Body of pancreas (tissue), 4 donors: ENCODE data around the gene PSMA2. TPM values are rescaled to one million over a fixed set of nuclear protein-coding genes. Genes with fewer than 3 reads are reported as not detected.
A peak's percentile ranks its signal among the peaks of the same experiment; 100 is the strongest.

Experiments
- ATAC-seq: fragments of 150-250 bp; one replicate; pipeline ENCODE4 v1.9.1; 2016
- DNase-seq, 4 donors: peaks; one replicate each; pipeline ENCODE4 v3.0.0-alpha.2; 2019
- H3K27ac ChIP-seq, 4 donors: fragments of 200-600 bp; sonication (generic); 1 replicate in 3 of 4; 2 replicates in 1 of 4; pipeline versions ENCODE4 v1.5.1 to v1.6.1; 2016 to 2019; ENCODE audit warnings: mild to moderate bottlenecking in 1 of 4, mixed read lengths in 1 of 4, moderate library complexity in 1 of 4
- H3K27me3 ChIP-seq, 2 donors: fragments of 200-600 bp; sonication (generic); one replicate each; pipeline ENCODE4 v1.6.0; 2016; ENCODE audit warnings: mild to moderate bottlenecking in 1 of 2
- H3K36me3 ChIP-seq, 2 donors: fragments of 200-600 bp; sonication (generic); replicated peaks in 1 of 2; 2 replicates each; pipeline ENCODE4 v1.5.1; 2016; ENCODE audit warnings: low read depth in 2 of 2; ENCODE audit not compliant: insufficient read depth in 1 of 2
- H3K4me1 ChIP-seq: fragments of 200-600 bp; sonication (generic); one replicate; pipeline ENCODE4 v1.6.0; 2016
- H3K4me3 ChIP-seq, 2 donors: fragments of 200-600 bp; sonication (generic); 1 replicate in 1 of 2; 2 replicates in 1 of 2; pipeline ENCODE4 v1.5.1; 2016 to 2019
- H3K9me3 ChIP-seq, 3 donors: fragments of 200-600 bp; sonication (generic); 1 replicate in 2 of 3; 2 replicates in 1 of 3; pipeline ENCODE4 v1.5.1; 2016
- CTCF ChIP-seq, 7 experiments: fragments of 450-650 bp in 4 of 7; fragments of 200-600 bp in 3 of 7; sonication (generic) in 3 of 7; IDR thresholded peaks; one replicate each; pipeline ENCODE4 v1.5.1; 2016 to 2019; ENCODE audit warnings: antibody characterized with exemption in 7 of 7
- POLR2A ChIP-seq, 3 donors: fragments of 450-650 bp; IDR thresholded peaks; one replicate each; pipeline ENCODE4 v1.6.1; 2016; ENCODE audit warnings: antibody characterized with exemption in 3 of 3, mild to moderate bottlenecking in 2 of 3
- WGBS, 2 donors: methylation state at CpG; one replicate each; pipeline ENCODE4 v1.1.5; 2017; 5-methylcytosine and 5-hydroxymethylcytosine counted together
- intact Hi-C: fragments of 100-400 bp; cut with DNase I; formaldehyde crosslinking; loops from one replicate; pipeline ENCODE4 v1.15.1; 2023
- total RNA-seq, 2 donors: library from RNA; depleted of rRNA; stranded (reverse); fragments of >200 nt; gene quantifications; one replicate each; pipeline ENCODE4 v1.1.0, GENCODE V29; 2016

PSMA2 gene
- total RNA-seq, 2 donors from 2014 or later = 28.0 to 32.7 TPM

DNA sequence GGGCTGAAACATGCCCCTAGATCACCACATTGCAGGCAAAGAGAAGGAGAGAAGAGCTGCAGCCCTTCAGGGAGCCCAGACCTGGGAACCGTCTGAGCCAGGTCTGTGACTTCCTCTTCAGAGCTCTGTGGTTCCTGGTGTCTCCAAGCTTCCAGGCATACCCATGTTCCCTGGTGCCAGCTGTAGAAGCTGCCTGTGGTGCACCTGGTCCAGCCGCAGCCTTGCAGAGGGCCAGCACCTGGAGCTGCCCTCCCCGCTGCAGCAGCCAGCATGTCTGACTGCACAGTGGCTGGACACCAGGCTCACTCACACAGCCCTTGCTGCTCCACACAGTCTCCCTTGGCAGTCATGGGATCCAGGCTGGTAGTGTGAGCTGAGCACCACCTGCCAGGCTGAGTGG, 53.7 kb downstream of the PSMA2 start:
- H3K27me3 ChIP-seq = no peaks in the 10 kb centered on the region
- 50 to 75% methylated on average over 1 to 2 of the region's 3 CpGs for WGBS, 2 donors
- H3K4me1 ChIP-seq = no peaks in the 10 kb centered on the region
- TF ChIP-seq CTCF (IDR thresholded peaks at IDR 0.05) (no peak), POLR2A (IDR thresholded peaks at IDR 0.05) (no peak)
- H3K27ac ChIP-seq = no peak overlapping the region
- intact Hi-C loops = no loop called here
- DNase-seq (no peak), ATAC-seq (no peak)
- H3K9me3 ChIP-seq = no peaks in the 10 kb centered on the region
- H3K4me3 ChIP-seq = no peak overlapping the region
- no peaks in the 10 kb centered on the region for H3K36me3 ChIP-seq

DNA sequence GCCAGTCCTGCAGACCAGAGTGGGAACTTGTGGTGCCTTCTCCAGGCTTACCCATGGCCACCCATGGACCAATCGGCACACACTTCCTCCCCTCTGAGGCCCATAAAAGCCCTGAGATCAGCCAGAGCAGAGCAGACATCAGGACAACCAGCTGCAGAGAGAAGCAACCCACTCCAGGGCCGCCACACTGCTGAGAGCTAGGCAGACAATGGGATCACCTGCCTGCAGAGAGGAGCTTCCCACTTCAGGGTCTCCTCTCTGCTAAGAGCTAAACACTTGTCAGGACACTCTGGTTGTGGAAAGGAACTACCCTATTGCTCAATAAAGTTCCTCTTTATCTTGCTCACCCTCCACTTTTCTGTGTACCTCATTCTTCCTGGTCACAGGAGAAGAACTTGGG, 54.1 kb downstream of the PSMA2 start:
- intact Hi-C loops = no loop called here
- DNase-seq = no peak
- Histone ChIP-seq H3K36me3 (no peaks in the 10 kb centered on the region), H3K9me3 (no peaks in the 10 kb centered on the region), H3K27ac (no peak overlapping the region), H3K4me1 (no peaks in the 10 kb centered on the region), H3K4me3 (no peak overlapping the region), H3K27me3 (no peaks in the 10 kb centered on the region)
- no peak for ATAC-seq
- no peak for TF ChIP-seq CTCF (IDR thresholded peaks at IDR 0.05)
- no peak for TF ChIP-seq POLR2A (IDR thresholded peaks at IDR 0.05)
- WGBS, 2 donors = 73 to 83% methylated on average over 1 to 2 of the region's 2 CpGs

GRCh38 chr7:42876182-42877068, 55.5 kb downstream of the PSMA2 start:
- intact Hi-C loops = no loop called here
- DNase-seq (peak; percentile 67 to 79 (median 70)), ATAC-seq (peak; percentile 75)
- Histone ChIP-seq H3K27me3 (no peaks in the 10 kb centered on the region), H3K4me3 (no peak overlapping the region), H3K36me3 (no peaks in the 10 kb centered on the region), H3K4me1 (no peaks in the 10 kb centered on the region), H3K9me3 (no peaks in the 10 kb centered on the region), H3K27ac (no peak overlapping the region)
- TF ChIP-seq POLR2A (IDR thresholded peaks at IDR 0.05) = no peak
- peak; percentile 41 to 80 (median 73) for TF ChIP-seq CTCF (IDR thresholded peaks at IDR 0.05)
- 26 to 35% methylated on average over 5 of the region's 5 CpGs for WGBS, 2 donors

DNA sequence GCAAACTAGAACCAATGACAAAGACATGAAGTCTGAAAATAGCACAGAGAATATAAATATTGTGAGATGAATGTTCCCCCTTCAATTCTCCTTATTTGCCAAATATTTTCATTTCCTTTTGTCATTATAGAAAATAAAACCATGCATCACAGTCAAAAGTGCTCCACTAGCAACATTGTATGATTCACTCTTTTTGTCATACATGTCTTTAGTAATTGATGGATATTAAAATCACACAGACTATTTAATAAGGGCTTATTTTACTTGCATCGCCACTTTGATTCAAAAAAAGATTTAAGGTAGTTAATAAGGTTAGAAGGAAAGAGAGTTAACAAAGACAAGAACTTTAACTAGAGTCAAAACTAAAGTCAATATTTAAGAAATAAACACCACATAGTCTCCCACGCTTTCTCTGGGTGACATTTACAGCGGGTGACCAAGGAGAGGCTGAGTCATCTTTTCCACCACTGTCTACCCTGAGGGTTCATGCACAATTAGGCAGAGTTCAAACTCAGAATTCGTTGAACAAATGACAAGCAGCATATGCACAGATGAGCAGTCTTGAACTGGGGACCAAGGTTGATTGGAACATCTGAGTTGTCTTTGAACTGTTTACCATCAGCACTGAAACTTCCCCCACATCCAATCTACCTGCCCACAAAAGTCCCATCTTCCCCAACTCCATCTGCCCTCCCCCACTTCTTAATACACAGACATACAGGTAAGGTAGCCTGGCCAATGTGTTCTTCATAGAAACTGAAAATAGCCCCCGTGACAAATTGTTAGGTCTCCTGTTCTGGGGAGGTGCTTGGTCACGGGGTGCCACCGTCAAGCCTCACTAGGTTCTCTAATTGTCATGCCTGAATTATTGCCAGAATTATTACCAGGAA, 62.6 kb downstream of the PSMA2 start:
- TF ChIP-seq CTCF (IDR thresholded peaks at IDR 0.05) (no peak), POLR2A (IDR thresholded peaks at IDR 0.05) (no peak)
- ATAC-seq (no peak), DNase-seq (no peak)
- intact Hi-C loops = no loop called here
- no peak overlapping the region for H3K27ac ChIP-seq
- H3K9me3 ChIP-seq = no peaks in the 10 kb centered on the region
- H3K4me1 ChIP-seq = no peaks in the 10 kb centered on the region
- no peak overlapping the region for H3K4me3 ChIP-seq
- H3K27me3 ChIP-seq = no peaks in the 10 kb centered on the region
- 50 to 59% methylated on average over 7 of the region's 7 CpGs for whole genome bisulfite sequencing, 2 donors
- no peaks in the 10 kb centered on the region for H3K36me3 ChIP-seq
